GM12872 (cell line): ENCODE measurements around the gene RPL27A.

Experiments
- CTCF ChIP-seq: IDR thresholded peaks from 3 replicates; pipeline ENCODE4 v1.5.1; 2011; ENCODE audit warnings: low read depth, mild to moderate bottlenecking, low read length, moderate library complexity; ENCODE audit not compliant: insufficient read depth

The RPL27A gene

GRCh38 chr11:8658321-8659057 lies 24.1 kb upstream of the RPL27A start:
- no peak for TF ChIP-seq CTCF

GRCh38 chr11:8661001-8661795 lies 21.4 kb upstream of the RPL27A start:
- no peak for TF ChIP-seq CTCF

- no peak for TF ChIP-seq CTCF
These were observed 17.4 kb upstream of the RPL27A start for GRCh38 chr11:8665222-8665621.

GRCh38 chr11:8671193-8671612 lies 11.4 kb upstream of the RPL27A start:
- no peak for TF ChIP-seq CTCF

- TF ChIP-seq CTCF: no peak
These were observed 10.9 kb upstream of the RPL27A start for GRCh38 chr11:8671651-8672062.

GRCh38 chr11:8672346-8672745 lies 10.2 kb upstream of the RPL27A start:
- TF ChIP-seq CTCF: no peak

- TF ChIP-seq CTCF: no peak
These were observed 7.7 kb upstream of the RPL27A start for GRCh38 chr11:8674859-8675258.
